A549 treated with AZD2906 at 1 μM for 4 hours (cell line): ENCODE data around the gene BRD1. TPM values are rescaled to one million over a fixed set of nuclear protein-coding genes. Genes with fewer than 3 reads are reported as not detected.

ENCODE experiments used
- total RNA-seq: library from RNA; stranded (reverse); fragments of 200-300 nt; extraction: Qiagen RNA extraction; gene quantifications from 5 replicates; pipeline ENCODE4 v1.2.3, GENCODE V29; 2022

The BRD1 gene
- 14.6 to 16.6 TPM (median 15.6 TPM) in 5 replicates for total RNA-seq

DNA sequence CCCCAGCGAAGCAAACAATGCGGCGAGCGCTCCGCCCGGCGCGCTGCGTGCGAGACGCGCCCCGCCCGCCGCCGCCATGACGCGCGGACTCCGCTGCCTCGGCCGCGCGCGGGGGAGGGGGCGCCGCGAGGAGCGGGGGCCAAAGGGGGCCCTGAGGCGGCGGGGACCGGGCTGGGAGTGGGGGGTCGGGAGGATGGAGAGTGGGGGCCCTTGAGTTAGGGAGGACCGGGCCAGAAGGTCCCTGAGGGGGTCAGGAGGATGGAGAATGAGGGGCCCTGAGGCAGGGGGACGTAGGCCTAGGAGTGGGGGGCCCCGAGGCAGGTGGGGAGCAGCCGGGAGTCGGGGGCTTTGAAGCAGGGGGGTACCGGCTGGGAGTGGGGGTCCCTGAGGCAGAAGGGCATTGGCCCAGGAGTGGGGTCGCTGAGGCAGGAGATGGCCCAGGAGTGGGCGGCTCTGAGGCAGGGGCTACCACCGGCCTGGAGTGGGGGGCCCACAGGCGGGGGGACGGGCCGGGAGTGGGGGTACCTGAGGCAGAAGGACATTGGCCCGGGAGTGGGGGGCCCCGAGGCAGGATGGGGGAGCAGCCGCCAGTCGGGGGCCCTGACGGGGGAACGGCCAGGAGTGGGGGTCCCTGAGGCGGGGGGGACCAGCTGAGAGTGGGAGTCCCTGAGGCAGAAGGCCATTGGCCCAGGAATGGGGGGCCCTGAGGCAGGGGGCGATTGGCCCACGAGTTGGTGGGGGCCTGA, at the start of gene BRD1:
Gene BRD1 (minus strand): TSS at position 21 of the 746 bp plus-strand sequence. CDS start 3,556 bp downstream, outside the sequence.

DNA sequence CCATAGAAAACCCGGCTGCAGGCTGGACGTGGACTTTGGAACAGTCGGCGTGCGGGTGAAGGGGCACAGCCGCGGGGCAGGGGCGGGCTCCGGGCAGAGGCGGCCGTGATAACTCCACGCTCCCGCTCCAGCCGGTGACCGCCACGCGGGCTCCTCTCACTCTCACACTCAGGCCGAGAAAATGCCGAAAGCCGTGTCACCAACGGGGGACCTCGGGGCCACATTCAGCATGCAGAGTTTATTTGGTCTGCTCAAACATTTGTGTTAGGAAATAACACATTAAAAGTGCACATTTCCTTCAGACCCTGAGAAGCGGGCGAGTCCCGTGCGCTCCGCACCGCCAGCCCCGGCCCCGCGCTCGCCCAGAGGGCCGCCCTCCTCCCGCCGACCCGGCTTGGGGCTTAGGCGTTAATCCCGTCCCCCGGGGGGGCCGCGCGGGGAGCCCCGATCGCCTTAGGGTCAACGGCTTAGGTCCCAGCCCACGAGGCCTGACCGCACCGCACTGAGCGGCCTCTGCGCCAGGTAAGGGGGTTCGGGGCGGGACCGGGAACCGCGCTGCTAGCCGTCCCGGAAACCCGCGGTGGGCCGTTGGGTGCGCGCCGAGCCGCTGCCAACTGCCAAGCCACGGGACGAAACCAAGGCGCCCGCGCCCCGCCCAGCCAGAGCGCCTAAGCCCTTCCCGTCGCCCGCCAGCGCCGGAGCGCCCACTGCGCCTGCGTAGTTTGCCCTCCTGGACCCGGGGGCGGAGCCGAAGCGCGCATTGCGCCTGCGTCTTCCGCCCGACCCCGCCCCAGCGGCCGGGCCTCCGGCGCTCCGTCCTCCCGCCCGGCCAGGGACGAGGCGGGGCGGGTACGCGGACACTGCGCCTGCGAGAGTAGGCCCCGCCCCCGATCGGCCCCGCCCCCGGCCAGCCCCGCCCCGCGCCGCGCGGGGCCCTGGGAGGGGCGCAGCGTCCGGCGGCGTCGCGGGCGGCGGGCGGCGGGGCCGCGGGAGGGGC, 25.5 kb upstream of the BRD1 start, which contains the start of gene ZBED4:
Gene ZBED4 (plus strand): TSS at position 947 of the 997 bp plus-strand sequence. CDS start 29,819 bp downstream, outside the sequence.

Other genes with a start within 250 kb of the BRD1 start
- gene ZBED4, start 26.0 kb upstream of the BRD1 start, total RNA-seq = 9.8 to 12.9 TPM (median 11.5 TPM) in 5 replicates
- gene ALG12, start 90.6 kb upstream of the BRD1 start, total RNA-seq = 7.0 to 12.4 TPM (median 10.7 TPM) in 5 replicates
- 21.8 to 33.6 TPM (median 29.0 TPM) in 5 replicates for gene CRELD2, start 90.8 kb upstream of the BRD1 start, total RNA-seq
- 50.2 to 87.4 TPM (median 85.3 TPM) in 5 replicates for gene PIM3, start 132.9 kb upstream of the BRD1 start, total RNA-seq
- 0.02 to 0.08 TPM (median 0.04 TPM) in 5 replicates for gene IL17REL, start 184.9 kb upstream of the BRD1 start, total RNA-seq
- not detected in 5 replicates for gene TTLL8, start 230.4 kb upstream of the BRD1 start, total RNA-seq